ENCODE results near the gene OPRPN.

- no peak for TF ChIP-seq POLR2A (IDR thresholded peaks at IDR 0.05; ENCODE audit: low read depth, low read length)
- TF ChIP-seq TAF1 (IDR thresholded peaks at IDR 0.05; ENCODE audit: borderline replicate concordance, low read depth, low read length), result no peak
These were observed 44.7 kb downstream of the OPRPN start for GRCh38 chr4:70442474-70442873.
